ENCODE results near the gene CNPY1.

- TF ChIP-seq CTCF (IDR thresholded peaks at IDR 0.05; ENCODE audit: insufficient read depth, low read length) (no peak), REST (IDR thresholded peaks at IDR 0.05; ENCODE audit: insufficient replicate concordance, low read depth) (no peak), POLR2AphosphoS5 (IDR thresholded peaks at IDR 0.05; ENCODE audit: low read depth) (no peak), GABPA (IDR thresholded peaks at IDR 0.05; ENCODE audit: low read depth) (no peak)
Measured at GRCh38 chr7:155464948-155465739, 81.2 kb downstream of the CNPY1 start.
